GM08714 (cell line): Measurements from ENCODE around the gene NMU.
A peak's percentile ranks its signal among the peaks of the same experiment; 100 is the strongest.
"Not testable (repeated sequence)": the region's sequence is repeated elsewhere in the genome, so short reads cannot be mapped to it uniquely, and the experiment has no call there.

Experiments
- H3K4me3 ChIP-seq: fragments of 200-500 bp; sonication (Bioruptor generic); 2 replicates; pipeline ENCODE4 v1.5.1; 2014; ENCODE audit warnings: mild to moderate bottlenecking, low read length, inconsistent platforms
- ZNF274 ChIP-seq: IDR thresholded peaks from 2 replicates; pipeline ENCODE4 v1.6.1; 2012; ENCODE audit warnings: mild to moderate bottlenecking, low read depth, low read length

NMU gene

DNA sequence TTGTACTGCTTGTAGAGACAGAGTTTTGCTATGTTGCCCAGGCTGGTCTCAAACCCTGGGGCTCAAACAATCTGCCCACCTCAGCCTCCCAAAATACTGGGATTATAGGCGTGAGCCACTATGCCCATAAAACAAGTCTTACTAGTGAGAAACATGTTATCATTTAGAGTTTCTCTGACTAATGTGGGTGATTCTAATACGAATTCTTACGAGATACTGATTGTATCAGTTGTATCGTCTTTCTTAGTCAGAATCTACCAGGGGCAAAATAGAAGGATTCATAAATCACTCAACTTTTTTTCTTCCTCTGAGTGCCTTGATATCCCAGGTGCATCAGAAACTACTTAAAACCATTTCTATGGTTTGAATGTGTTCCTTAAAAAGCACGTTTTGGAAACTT is 14.4 kb upstream of the NMU start:
- H3K4me3 ChIP-seq, result no peak overlapping the region

GRCh38 chr4:55637272-55637820 is 1.2 kb upstream of the NMU start:
- H3K4me3 ChIP-seq, result no peak overlapping the region
- TF ChIP-seq ZNF274, result no peak

More for the DNA sequence above, 14.4 kb upstream of the NMU start:
- TF ChIP-seq ZNF274, result no peak

- H3K4me3 ChIP-seq, result peak overlapping the region; percentile 31; the same call in 1 of the 2 replicates
These were observed 530 bp upstream of the NMU start for GRCh38 chr4:55636656-55636999.

GRCh38 chr4:55635282-55635681 is 816 bp downstream of the NMU start:
- H3K4me3 ChIP-seq, result no peak overlapping the region
- TF ChIP-seq ZNF274, result no peak

More at GRCh38 chr4:55636656-55636999, 530 bp upstream of the NMU start:
- no peak for TF ChIP-seq ZNF274

DNA sequence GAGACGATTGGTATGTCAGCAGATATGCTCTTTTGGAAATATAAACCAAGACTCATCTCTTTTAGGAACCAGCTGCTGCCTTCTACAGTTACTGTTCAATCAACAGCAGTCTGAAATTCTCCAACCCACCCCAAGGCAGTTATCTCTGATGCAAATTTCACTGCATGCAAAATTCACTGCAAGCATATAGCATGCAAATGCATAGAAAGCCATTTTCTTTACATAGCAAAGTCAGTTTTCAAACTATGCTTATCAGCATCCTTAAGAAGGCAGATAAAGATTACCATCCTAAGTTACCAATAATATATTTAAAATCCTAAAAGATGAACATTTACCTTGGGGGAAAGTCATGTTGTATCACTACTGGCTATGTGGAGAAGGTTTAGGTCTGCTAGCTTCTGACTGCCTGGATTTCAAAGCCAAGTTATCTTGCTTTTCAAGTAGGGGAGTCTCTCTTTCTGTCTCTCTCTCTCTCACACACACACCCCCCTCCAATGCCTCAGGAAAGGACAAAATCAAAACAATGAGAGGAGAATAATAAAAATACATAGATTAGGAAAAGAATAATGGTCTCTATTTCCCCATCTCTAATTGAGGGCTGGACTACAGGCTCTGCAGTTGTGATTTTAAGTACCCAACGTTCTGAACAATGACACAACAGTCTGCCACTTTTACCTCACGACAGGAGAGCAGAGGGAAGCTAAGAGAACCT is 1.5 kb downstream of the NMU start:
- no peak overlapping the region for H3K4me3 ChIP-seq
- TF ChIP-seq ZNF274, result no peak

DNA sequence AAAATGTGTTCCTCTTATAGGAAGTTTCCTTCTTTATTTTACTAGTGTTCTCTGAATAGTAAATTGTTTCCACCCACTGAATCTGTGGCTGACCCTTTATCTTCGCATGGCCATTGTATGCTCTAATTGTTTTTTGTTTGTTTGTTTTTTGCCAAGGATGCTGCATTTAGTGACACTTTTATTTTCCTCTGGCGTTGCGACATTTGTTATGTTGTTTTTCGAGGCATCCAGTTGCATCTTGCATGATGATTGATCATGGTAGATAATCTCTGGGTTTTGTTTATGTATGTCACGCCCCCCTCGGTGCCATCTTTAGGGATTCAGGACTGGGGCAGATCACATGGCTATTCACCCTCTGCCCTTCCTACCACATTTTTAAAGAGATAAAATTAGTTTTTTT is 2.2 kb downstream of the NMU start:
- TF ChIP-seq ZNF274, result no peak
- no peak overlapping the region for H3K4me3 ChIP-seq

DNA sequence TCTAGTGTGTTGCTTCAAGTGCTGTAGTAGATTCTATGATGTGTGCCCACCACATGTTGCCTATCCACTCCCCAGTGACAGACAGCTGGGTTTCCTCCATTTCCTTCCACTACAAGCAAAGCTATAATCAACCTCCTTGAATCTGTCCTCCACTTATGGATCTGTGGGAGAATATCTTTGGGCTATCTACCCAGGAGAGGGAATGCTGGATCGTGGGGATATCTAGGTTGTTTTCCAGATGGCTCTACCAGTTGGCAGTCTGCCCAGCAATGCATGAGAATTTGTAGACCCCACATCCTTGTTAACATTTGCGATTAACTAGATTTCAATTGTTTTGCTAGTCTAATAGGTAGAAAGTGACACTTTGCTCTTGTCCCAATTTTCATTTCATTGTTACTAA is 10.3 kb downstream of the NMU start:
- H3K4me3 ChIP-seq, result no peak overlapping the region
- no peak for TF ChIP-seq ZNF274

GRCh38 chr4:55624063-55624462 is 12.0 kb downstream of the NMU start:
- not testable (repeated sequence) for H3K4me3 ChIP-seq

DNA sequence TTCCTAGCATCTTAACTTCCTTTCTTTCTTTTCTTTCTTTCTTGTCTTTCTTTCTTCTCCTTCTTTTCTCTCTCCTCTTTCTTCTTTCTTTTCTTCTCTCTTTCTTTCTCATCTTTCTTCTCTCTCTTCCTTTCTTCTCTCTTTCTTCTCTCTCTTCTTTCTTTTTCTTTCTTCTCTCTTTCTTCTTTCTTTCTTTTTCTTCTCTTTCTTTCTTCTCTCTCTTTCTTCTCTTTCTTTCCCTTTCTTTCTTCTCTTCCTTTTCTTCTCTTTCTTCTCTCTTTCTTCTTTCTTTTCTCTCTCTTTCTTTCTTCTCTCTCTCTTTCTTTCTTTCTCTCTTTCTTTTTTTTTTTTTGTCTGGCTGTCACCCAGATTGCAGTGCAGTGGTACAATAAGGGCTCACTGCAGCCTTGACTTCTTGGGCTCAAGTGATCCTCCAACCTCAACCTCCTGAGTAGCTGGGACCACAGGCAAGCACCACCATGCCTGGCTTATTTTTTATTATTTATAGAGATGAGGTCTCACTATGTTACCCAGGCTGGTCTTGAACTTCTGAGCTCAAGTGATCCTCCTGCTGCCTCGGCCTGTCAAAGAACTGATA is 17.5 kb downstream of the NMU start:
- no peak overlapping the region for H3K4me3 ChIP-seq

DNA sequence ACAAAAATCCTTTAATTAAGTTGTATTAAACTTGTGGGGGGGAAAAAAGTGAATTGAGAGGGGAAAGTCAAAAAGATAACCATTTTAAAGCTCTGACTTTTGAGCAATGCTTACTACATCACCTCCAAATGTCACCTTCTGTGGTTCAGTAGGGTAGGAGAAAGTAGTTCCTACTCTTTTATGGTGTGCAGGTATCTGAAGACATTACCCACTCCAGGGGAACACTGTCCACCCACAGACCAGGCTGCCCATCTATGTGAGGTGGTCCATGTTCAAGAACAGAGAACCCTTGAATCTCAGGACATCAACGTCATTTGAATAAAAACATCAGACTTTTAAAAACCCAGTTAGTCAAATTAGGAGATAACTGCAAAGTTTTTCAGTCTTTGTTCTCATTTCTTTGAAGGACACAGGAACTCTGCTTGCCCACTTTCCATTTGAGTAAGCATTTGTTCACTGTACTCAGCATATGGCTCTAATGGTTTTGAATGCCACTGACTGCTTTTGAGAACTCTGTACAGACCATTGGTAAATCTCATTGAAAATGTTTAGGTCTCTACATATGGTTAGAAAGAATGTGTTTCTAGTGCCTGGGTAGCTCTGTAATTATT is 18.4 kb downstream of the NMU start:
- TF ChIP-seq ZNF274, result no peak
- H3K4me3 ChIP-seq, result no peak overlapping the region

More for the DNA sequence above, 17.5 kb downstream of the NMU start:
- no peak for TF ChIP-seq ZNF274

- TF ChIP-seq ZNF274, result no peak
- no peak overlapping the region for H3K4me3 ChIP-seq
These were observed 21.1 kb downstream of the NMU start for GRCh38 chr4:55615008-55615407.

- no peak for TF ChIP-seq ZNF274
- no peak overlapping the region for H3K4me3 ChIP-seq
These were observed 22.5 kb downstream of the NMU start for GRCh38 chr4:55613621-55614020.

DNA sequence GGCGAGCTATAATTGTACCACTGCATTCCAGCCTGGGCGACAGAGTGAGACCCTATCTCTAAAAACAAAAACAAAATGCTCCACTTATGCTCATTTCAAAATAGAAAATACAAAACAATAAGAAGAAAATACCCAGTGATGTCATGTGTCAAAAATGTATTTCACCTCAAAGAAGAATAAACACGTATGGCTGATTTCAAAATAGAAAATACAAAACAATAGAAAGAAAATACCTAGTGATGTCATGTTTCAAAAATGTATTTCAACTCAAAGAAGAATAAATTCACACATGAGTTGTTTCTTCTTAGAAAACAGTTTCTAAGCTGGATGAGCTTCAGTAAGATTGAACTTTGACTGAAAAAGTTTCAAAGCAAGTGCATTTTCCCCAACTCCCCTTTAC is 23.8 kb downstream of the NMU start:
- TF ChIP-seq ZNF274, result no peak
- no peak overlapping the region for H3K4me3 ChIP-seq

DNA sequence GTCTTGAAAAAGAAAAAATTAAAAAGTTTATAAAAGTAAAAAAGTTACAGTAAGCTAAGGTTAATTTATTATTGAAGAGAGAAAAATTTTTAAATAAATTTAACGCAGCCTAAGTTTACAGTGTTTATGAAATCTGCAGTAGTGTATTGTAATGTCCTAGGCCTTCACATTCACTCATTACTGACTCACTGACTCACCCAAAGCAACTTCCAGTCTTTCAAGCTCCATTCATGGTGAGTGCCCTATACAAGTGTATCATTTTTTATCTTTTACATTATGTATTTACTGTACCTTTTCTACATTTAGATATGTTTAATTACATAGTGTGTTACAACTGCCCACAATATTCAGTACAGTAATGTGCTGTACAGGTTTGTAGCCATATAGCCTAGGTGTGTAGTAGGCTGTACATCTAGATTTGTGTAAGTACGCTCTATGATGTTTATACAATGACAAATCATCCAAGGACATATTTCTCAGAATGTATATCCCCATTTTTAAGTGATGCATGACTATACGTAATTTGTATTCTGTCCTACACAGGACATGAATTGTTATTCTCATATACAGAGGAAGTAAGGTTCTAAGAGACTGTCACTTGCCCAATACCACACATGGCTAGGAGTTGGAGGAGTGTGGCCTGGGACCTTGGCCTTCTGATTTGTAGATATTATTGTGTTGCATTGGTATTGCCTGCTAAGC is 24.6 kb downstream of the NMU start:
- no peak for TF ChIP-seq ZNF274
- no peak overlapping the region for H3K4me3 ChIP-seq
